ENCODE data around the gene CD82. TPM values are rescaled to one million over a fixed set of nuclear protein-coding genes. Genes with fewer than 3 reads are reported as not detected.

The CD82 gene
- total and polyA plus RNA-seq, 2 experiments from 2014 or later, result 4.8 to 6.0 TPM

DNA sequence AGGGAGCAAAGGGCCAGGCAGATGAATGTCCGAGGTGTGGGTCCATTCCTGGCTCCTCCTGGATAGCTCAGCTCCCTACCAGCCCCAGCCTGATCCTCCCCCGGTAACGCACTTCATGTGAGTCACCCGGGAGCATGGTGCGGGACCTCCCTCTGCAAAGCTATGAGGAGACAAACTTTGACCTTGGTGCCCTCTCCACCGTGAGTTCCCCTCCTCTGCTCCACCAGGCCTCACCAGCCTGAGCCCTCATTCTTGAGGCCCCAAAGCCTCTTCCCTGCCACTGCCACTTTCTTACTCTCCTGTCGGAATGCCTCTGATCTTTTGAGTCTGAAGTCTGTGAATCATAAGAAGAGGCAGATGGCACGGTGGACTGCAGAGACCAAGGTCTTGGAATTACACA lies 37.4 kb upstream of the CD82 start:
- Histone ChIP-seq H3K9me2 (ENCODE audit: insufficient read depth) (no peaks in the 10 kb centered on the region), H3K4me3 (no peak overlapping the region), H3K79me2 (ENCODE audit: insufficient read depth) (no peaks in the 10 kb centered on the region), H3K4me1 (ENCODE audit: insufficient read depth) (no peaks in the 10 kb centered on the region), H3K36me3 (ENCODE audit: low read depth) (no peaks in the 10 kb centered on the region), H2AFZ (no peak overlapping the region), H3K27me3 (replicated peaks; ENCODE audit: insufficient read depth) (peaks cover 35% of the 10 kb centered on the region), H4K20me1 (ENCODE audit: insufficient read depth) (no peaks in the 10 kb centered on the region), H3K27ac (no peak overlapping the region), H3K9me3 (ENCODE audit: low read depth) (no peaks in the 10 kb centered on the region), H3K4me2 (ENCODE audit: unreplicated experiment) (no peak overlapping the region), H3K9ac (no peak overlapping the region), H3F3A (ENCODE audit: insufficient read depth) (no peaks in the 10 kb centered on the region)
- in situ Hi-C loops (cut with MboI), result loop anchor here (10.0 kb wide), 1 partner anchor 243 kb away; no protein-coding TSS in a partner anchor
- 68 to 77% methylated on average over 7 to 8 of the region's 8 CpGs for WGBS, 2 experiments (ENCODE audit: low coverage in 1 of 2, low lambda C conversion rate in 2 of 2, missing lambda C conversion rate in 2 of 2)
- DNase-seq, result peak; percentile 7
- TF ChIP-seq EZH2 (IDR thresholded peaks at IDR 0.05; ENCODE audit: insufficient read depth, poor library complexity, severe bottlenecking) (no peak), EZH2phosphoT487 (IDR thresholded peaks at IDR 0.05; ENCODE audit: insufficient read depth, low read depth) (no peak)

DNA sequence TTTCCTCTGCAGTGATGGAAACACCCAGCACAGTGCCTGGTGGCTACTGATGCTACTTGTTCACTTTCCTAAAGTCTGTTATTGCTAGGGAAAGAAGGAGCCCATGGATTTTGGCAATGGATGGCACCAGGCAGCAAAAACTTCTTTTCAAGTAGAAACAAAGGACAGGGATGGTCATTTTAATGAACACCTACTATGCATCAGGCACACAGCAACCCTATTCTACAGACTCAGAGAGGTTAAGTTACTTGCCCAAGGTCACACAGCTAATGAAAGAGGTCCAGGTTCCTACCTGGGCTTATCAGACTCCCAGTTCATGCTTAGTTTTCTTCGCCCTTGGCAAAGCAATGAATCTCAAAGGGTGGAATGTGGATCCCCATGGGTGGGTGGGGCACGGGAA lies 36.9 kb upstream of the CD82 start:
- no peaks in the 10 kb centered on the region for H3K4me1 ChIP-seq (ENCODE audit: insufficient read depth)
- H3K27me3 ChIP-seq (replicated peaks; ENCODE audit: insufficient read depth), result peaks cover 35% of the 10 kb centered on the region
- in situ Hi-C loops (cut with MboI), result loop anchor here (10.0 kb wide), 1 partner anchor 244 kb away; no protein-coding TSS in a partner anchor
- H3K36me3 ChIP-seq (ENCODE audit: low read depth), result no peaks in the 10 kb centered on the region
- H2AFZ ChIP-seq, result no peak overlapping the region
- no peak for DNase-seq
- H3K9me3 ChIP-seq (ENCODE audit: low read depth), result no peaks in the 10 kb centered on the region
- no peaks in the 10 kb centered on the region for H3K9me2 ChIP-seq (ENCODE audit: insufficient read depth)
- no peak overlapping the region for H3K4me2 ChIP-seq (ENCODE audit: unreplicated experiment)
- WGBS, 2 experiments (ENCODE audit: low coverage in 1 of 2, low lambda C conversion rate in 2 of 2, missing lambda C conversion rate in 2 of 2), result 60 to 75% methylated on average over 2 of the region's 2 CpGs
- H3K9ac ChIP-seq, result no peak overlapping the region
- H3F3A ChIP-seq (ENCODE audit: insufficient read depth), result no peaks in the 10 kb centered on the region
- no peaks in the 10 kb centered on the region for H4K20me1 ChIP-seq (ENCODE audit: insufficient read depth)
- TF ChIP-seq EZH2 (IDR thresholded peaks at IDR 0.05; ENCODE audit: insufficient read depth, poor library complexity, severe bottlenecking), result no peak
- TF ChIP-seq EZH2phosphoT487 (IDR thresholded peaks at IDR 0.05; ENCODE audit: insufficient read depth, low read depth), result no peak
- no peak overlapping the region for H3K4me3 ChIP-seq
- H3K79me2 ChIP-seq (ENCODE audit: insufficient read depth), result no peaks in the 10 kb centered on the region
- H3K27ac ChIP-seq, result no peak overlapping the region

- H3K36me3 ChIP-seq (ENCODE audit: low read depth), result no peaks in the 10 kb centered on the region
- no peak for DNase-seq
- no peaks in the 10 kb centered on the region for H3K79me2 ChIP-seq (ENCODE audit: insufficient read depth)
- H3K9me3 ChIP-seq (ENCODE audit: low read depth), result no peaks in the 10 kb centered on the region
- H3K4me2 ChIP-seq (ENCODE audit: unreplicated experiment), result no peak overlapping the region
- H3K9me2 ChIP-seq (ENCODE audit: insufficient read depth), result no peaks in the 10 kb centered on the region
- WGBS, 2 experiments (ENCODE audit: low coverage in 1 of 2, low lambda C conversion rate in 2 of 2, missing lambda C conversion rate in 2 of 2), result 75 to 77% methylated on average over 7 of the region's 7 CpGs
- no peaks in the 10 kb centered on the region for H4K20me1 ChIP-seq (ENCODE audit: insufficient read depth)
- in situ Hi-C loops (cut with MboI), result loop anchor here (10.0 kb wide), 2 partner anchors 245 to 395 kb away; no protein-coding TSS in a partner anchor
- no peak overlapping the region for H3K27ac ChIP-seq
- peaks cover 40% of the 10 kb centered on the region for H3K27me3 ChIP-seq (replicated peaks; ENCODE audit: insufficient read depth)
- H3K9ac ChIP-seq, result no peak overlapping the region
- H3K4me1 ChIP-seq (ENCODE audit: insufficient read depth), result no peaks in the 10 kb centered on the region
- no peak for TF ChIP-seq EZH2 (IDR thresholded peaks at IDR 0.05; ENCODE audit: insufficient read depth, poor library complexity, severe bottlenecking)
- TF ChIP-seq EZH2phosphoT487 (IDR thresholded peaks at IDR 0.05; ENCODE audit: insufficient read depth, low read depth), result no peak
- H3F3A ChIP-seq (ENCODE audit: insufficient read depth), result no peaks in the 10 kb centered on the region
- H3K4me3 ChIP-seq, result no peak overlapping the region
- H2AFZ ChIP-seq, result no peak overlapping the region
Measured at GRCh38 chr11:44529895-44530412, 35.5 kb upstream of the CD82 start.

DNA sequence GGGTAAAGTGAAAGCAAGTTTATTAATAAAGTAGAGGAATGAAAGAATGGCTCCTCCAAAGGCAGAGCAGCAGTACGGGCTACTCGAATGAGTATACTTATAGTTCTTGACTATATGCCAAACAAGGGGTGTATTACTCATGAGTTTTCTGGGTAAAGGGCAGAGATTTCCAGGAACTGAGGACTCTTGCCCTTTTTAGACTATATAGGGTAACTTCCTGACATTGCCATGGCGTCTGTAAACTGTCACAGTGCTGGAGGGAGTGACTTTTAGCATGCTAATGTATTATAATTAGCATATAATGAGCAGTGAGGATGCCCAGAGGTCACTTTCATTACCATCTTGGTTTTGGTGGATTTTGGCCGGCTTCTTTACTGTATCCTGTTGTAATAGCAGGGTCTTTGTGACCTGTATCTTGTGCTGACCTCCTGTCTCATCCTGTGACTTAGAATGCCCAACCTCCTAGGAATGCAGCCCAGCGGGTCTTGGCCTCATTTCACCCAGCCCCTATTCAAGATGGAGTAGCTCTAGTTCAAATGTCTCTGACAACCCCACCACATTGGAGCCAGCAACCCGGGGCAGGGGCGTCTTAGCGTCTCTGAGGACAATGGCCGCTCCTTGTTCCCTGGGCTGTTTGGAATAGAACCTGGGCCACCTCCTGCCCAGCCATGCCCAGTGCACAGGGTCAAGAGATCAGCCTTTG lies 34.9 kb upstream of the CD82 start:
- Histone ChIP-seq H3K79me2 (ENCODE audit: insufficient read depth) (no peaks in the 10 kb centered on the region), H3K9me3 (ENCODE audit: low read depth) (no peaks in the 10 kb centered on the region), H3K4me3 (no peak overlapping the region), H3K4me1 (ENCODE audit: insufficient read depth) (no peaks in the 10 kb centered on the region), H3K9me2 (ENCODE audit: insufficient read depth) (no peaks in the 10 kb centered on the region), H3K36me3 (ENCODE audit: low read depth) (no peaks in the 10 kb centered on the region), H3K9ac (no peak overlapping the region), H3K27me3 (replicated peaks; ENCODE audit: insufficient read depth) (peaks cover 40% of the 10 kb centered on the region), H3K27ac (no peak overlapping the region), H4K20me1 (ENCODE audit: insufficient read depth) (no peaks in the 10 kb centered on the region), H3F3A (ENCODE audit: insufficient read depth) (no peaks in the 10 kb centered on the region), H3K4me2 (ENCODE audit: unreplicated experiment) (no peak overlapping the region), H2AFZ (no peak overlapping the region)
- DNase-seq, result peak; percentile 32
- in situ Hi-C loops (cut with MboI), result loop anchor here (10.0 kb wide), 1 partner anchor 396 kb away; no protein-coding TSS in a partner anchor
- 57 to 59% methylated on average over 9 of the region's 9 CpGs for WGBS, 2 experiments (ENCODE audit: low coverage in 1 of 2, low lambda C conversion rate in 2 of 2, missing lambda C conversion rate in 2 of 2)
- TF ChIP-seq EZH2phosphoT487 (IDR thresholded peaks at IDR 0.05; ENCODE audit: insufficient read depth, low read depth), result no peak
- TF ChIP-seq EZH2 (IDR thresholded peaks at IDR 0.05; ENCODE audit: insufficient read depth, poor library complexity, severe bottlenecking), result no peak

Data from GM23248 (cell line).